Mucosa of descending colon (tissue), 3 donors: ENCODE results near the gene COL8A1. TPM values are rescaled to one million over a fixed set of nuclear protein-coding genes. Genes with fewer than 3 reads are reported as not detected.
A peak's percentile ranks its signal among the peaks of the same experiment; 100 is the strongest.

ENCODE experiments used
- ATAC-seq: fragments of 200-7000 bp; cut with Tn5 transposase; one replicate; pipeline ENCODE4 v1.9.1; 2020; ENCODE audit warnings: mild to moderate bottlenecking, moderate library complexity
- DNase-seq, 3 donors: peaks; one replicate each; pipeline ENCODE4 v3.0.0-alpha.2; 2020
- H3K36me3 ChIP-seq: fragments of 200-600 bp; one replicate; pipeline ENCODE4 v1.8.0; 2021; ENCODE audit warnings: low read depth, mild to moderate bottlenecking
- H3K4me1 ChIP-seq: fragments of 200-600 bp; one replicate; pipeline ENCODE4 v1.8.0; 2021; ENCODE audit warnings: low read depth, mild to moderate bottlenecking
- H3K4me3 ChIP-seq: fragments of 200-600 bp; one replicate; pipeline ENCODE4 v1.8.0; 2021; ENCODE audit warnings: mild to moderate bottlenecking
- H3K9me3 ChIP-seq: fragments of 200-600 bp; one replicate; pipeline ENCODE4 v1.8.0; 2021; ENCODE audit warnings: mild to moderate bottlenecking
- intact Hi-C, 2 donors: fragments of 100-400 bp; cut with DNase I in 1 of 2; cut with micrococcal nuclease in 1 of 2; formaldehyde crosslinking; loops; one replicate each; pipeline versions ENCODE4 v1.11.0 to v1.11.1; 2022; cut with DNase I, micrococcal nuclease
- total RNA-seq, 3 donors: library from RNA; stranded (reverse); fragmentation: NEBNext Ultra II Directional in 2 of 3; extraction: Animal tissue kit (Norgen Biotek cat#: 25700) in 2 of 3; gene quantifications; one replicate each; pipeline versions ENCODE4 v1.2.1 to v1.2.4, GENCODE V29; 2021 to 2023
- TF ChIP-seq, protein P1 (sequence below): fragments of 200-600 bp; IDR thresholded peaks from one replicate; pipeline ENCODE4 v1.8.0; 2022; ENCODE audit warnings: antibody characterized with exemption, mild to moderate bottlenecking
- donor health status: DM: no; HTN: no; CAD: no; lungs with moderate emphysema.
- donor health status: DM: no; HTN: no; CAD: no.
- donor health status: DM: no; HTN: yes; CAD: no.

COL8A1 gene
- total RNA-seq, 3 donors from 2014 or later, result 0.75 to 7.6 (median 3.8) TPM

DNA sequence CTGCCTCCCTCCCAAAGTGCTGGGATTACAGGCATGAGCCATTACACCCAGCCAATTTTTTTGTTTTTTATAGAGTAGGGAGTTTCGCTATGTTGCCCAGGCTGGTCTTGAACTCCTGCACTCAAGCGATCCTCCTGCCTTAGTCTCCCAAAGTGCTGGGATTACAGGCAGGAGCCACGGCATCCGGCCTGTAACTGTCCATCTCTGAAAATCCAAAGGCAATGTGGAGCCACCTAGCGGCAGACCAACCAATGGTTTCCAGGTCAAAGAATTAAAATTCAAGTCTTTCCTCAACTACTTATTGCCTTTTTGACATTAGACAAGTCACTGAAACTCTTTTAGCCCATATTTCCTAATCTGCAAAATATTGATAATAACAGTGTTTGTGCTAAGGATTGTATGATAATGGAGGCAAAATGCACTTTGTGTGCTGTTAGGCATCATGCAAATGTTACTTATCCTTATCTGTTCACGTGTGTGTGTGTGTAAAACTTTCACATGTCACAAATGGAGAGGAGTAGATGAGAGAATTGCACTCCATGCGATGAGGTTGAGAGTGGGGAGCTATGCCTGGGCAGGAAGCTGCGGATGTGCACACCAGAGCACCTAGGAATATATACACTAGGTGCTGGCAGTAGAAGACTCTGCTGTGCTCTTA is 48.7 kb downstream of the COL8A1 start:
- ATAC-seq, result peak; percentile 54

GRCh38 chr3:99690761-99691369 is 52.5 kb downstream of the COL8A1 start:
- TF ChIP-seq, protein P1, sequence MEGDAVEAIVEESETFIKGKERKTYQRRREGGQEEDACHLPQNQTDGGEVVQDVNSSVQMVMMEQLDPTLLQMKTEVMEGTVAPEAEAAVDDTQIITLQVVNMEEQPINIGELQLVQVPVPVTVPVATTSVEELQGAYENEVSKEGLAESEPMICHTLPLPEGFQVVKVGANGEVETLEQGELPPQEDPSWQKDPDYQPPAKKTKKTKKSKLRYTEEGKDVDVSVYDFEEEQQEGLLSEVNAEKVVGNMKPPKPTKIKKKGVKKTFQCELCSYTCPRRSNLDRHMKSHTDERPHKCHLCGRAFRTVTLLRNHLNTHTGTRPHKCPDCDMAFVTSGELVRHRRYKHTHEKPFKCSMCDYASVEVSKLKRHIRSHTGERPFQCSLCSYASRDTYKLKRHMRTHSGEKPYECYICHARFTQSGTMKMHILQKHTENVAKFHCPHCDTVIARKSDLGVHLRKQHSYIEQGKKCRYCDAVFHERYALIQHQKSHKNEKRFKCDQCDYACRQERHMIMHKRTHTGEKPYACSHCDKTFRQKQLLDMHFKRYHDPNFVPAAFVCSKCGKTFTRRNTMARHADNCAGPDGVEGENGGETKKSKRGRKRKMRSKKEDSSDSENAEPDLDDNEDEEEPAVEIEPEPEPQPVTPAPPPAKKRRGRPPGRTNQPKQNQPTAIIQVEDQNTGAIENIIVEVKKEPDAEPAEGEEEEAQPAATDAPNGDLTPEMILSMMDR, result no peak
- Histone ChIP-seq H3K4me3 (no peak overlapping the region), H3K4me1 (no peaks in the 10 kb centered on the region), H3K9me3 (no peaks in the 10 kb centered on the region), H3K36me3 (no peaks in the 10 kb centered on the region)
- DNase-seq (no peak), ATAC-seq (no peak)
- intact Hi-C loops, result no loop called here

More for the DNA sequence above, 48.7 kb downstream of the COL8A1 start:
- H3K4me1 ChIP-seq, result no peaks in the 10 kb centered on the region
- TF ChIP-seq, protein P1, result peak; percentile 34
- peak in 2 of 3 donors; percentile 66 to 82 for DNase-seq
- H3K9me3 ChIP-seq, result no peaks in the 10 kb centered on the region
- H3K36me3 ChIP-seq, result no peaks in the 10 kb centered on the region
- H3K4me3 ChIP-seq, result no peak overlapping the region
- intact Hi-C loops, result no loop called here

GRCh38 chr3:99693636-99694035 is 55.2 kb downstream of the COL8A1 start:
- DNase-seq (no peak), ATAC-seq (no peak)
- no peak overlapping the region for H3K4me3 ChIP-seq
- H3K36me3 ChIP-seq, result no peaks in the 10 kb centered on the region
- H3K4me1 ChIP-seq, result no peaks in the 10 kb centered on the region
- intact Hi-C loops, result no loop called here
- TF ChIP-seq, protein P1, result no peak
- H3K9me3 ChIP-seq, result no peaks in the 10 kb centered on the region

DNA sequence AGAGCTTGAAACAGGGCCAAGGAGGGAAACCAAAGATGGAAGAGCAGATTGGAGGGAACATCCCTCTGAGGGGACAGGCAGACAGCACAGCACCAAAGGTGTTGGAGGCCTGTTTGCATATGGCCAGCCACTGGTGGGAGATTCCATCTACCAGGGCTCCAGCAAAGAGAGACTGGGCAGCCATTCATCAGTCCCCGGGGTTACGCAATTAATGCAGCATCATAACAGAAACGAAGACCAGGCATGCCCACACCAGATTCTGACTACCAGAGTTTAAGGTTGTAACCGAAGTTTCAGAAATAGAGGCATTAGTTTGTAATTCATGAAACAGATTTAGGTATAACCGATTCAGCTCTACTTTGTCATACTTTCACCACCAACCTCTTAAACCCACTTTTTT is 58.1 kb downstream of the COL8A1 start:
- TF ChIP-seq, protein P1, result no peak
- no peaks in the 10 kb centered on the region for H3K9me3 ChIP-seq
- H3K4me1 ChIP-seq, result no peaks in the 10 kb centered on the region
- ATAC-seq (no peak), DNase-seq (no peak)
- intact Hi-C loops, result no loop called here
- no peak overlapping the region for H3K4me3 ChIP-seq
- no peaks in the 10 kb centered on the region for H3K36me3 ChIP-seq

DNA sequence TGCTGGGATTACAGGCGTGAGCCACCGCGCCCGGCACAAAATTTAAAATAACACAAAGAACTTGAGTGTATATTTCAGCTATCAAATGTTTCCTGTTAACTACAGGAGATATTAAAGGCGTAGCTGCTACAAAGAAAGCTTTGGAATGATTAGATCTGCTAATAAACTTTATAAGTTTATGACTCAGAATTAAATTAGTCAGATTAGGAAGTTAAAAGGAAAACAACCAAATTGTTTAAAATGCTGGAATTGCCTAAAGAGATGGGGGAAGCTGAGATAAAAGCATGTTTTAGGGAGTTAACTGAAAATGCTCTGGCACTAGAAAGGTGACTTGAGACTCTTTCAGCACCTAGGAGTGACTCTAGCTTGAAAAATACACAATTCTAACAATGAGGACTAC is 58.9 kb downstream of the COL8A1 start:
- H3K4me1 ChIP-seq, result no peaks in the 10 kb centered on the region
- no peak overlapping the region for H3K4me3 ChIP-seq
- DNase-seq (no peak), ATAC-seq (no peak)
- H3K36me3 ChIP-seq, result no peaks in the 10 kb centered on the region
- intact Hi-C loops, result no loop called here
- H3K9me3 ChIP-seq, result no peaks in the 10 kb centered on the region
- TF ChIP-seq, protein P1, result no peak
